ENCODE results near the gene SPTBN1. TPM values are rescaled to one million over a fixed set of nuclear protein-coding genes. Genes with fewer than 3 reads are reported as not detected.

Gene SPTBN1
- total and polyA plus RNA-seq, 3 experiments from 2014 or later = 38.4 to 49.2 (median 38.5) TPM

GRCh38 chr2:54605836-54606235, 149.7 kb downstream of the SPTBN1 start:
- ChIA-PET CTCF (interaction anchor here (0.8 to 2.5 kb wide), 4 partner anchors 21 to 82 kb away, joined by 3 to 11 read pairs (median 4); no protein-coding TSS in a partner anchor), POLR2A (interaction anchor here (2.4 kb wide), 1 partner anchor 47 kb away, joined by 9 read pairs; no protein-coding TSS in a partner anchor)
- Mint-ChIP-seq H3K27ac (peak overlapping the region in 5 of 8 donors; percentile 29 to 77 (median 55)), H3K4me3 (peak overlapping the region in 2 of 7 donors; percentile 12 to 17), H3K36me3 (peaks cover 0 to 18% (median 8%) of the 10 kb centered on the region in 3 donors), H3K27me3 (no peaks in the 10 kb centered on the region), H3K4me1 (peaks cover 90 to 95% (median 92%) of the 10 kb centered on the region in 3 donors), H3K9me3 (no peaks in the 10 kb centered on the region)
- H3K27me3 ChIP-seq (ENCODE audit: insufficient read depth, low read length, poor library complexity, severe bottlenecking) = no peaks in the 10 kb centered on the region
- no peaks in the 10 kb centered on the region for H3K9me3 ChIP-seq (ENCODE audit: low read length)
- DNase-seq = no peak
- H3K4me3 ChIP-seq (ENCODE audit: low read length) = no peak overlapping the region
- peaks cover 67% of the 10 kb centered on the region for H3K4me1 ChIP-seq (ENCODE audit: insufficient read depth, low read length)
- H3K27ac ChIP-seq (ENCODE audit: low read depth, low read length) = no peak overlapping the region
- no peaks in the 10 kb centered on the region for H3K36me3 ChIP-seq (ENCODE audit: insufficient read depth, low read length)

GRCh38 chr2:54606393-54606958, 150.3 kb downstream of the SPTBN1 start:
- H3K27ac ChIP-seq (ENCODE audit: low read depth, low read length) = no peak overlapping the region
- H3K4me1 Mint-ChIP-seq = peaks cover 85 to 92% (median 88%) of the 10 kb centered on the region in 3 donors
- peaks cover 61% of the 10 kb centered on the region for H3K4me1 ChIP-seq (ENCODE audit: insufficient read depth, low read length)
- ChIA-PET CTCF (interaction anchor here (0.8 to 2.2 kb wide), 3 partner anchors 20 to 83 kb away, joined by 3 to 5 read pairs (median 3); no protein-coding TSS in a partner anchor), POLR2A (no interaction called here)
- H3K9me3 ChIP-seq (ENCODE audit: low read length) = no peaks in the 10 kb centered on the region
- DNase-seq = peak in 1 of 5 donors; percentile 40
- no peaks in the 10 kb centered on the region for H3K9me3 Mint-ChIP-seq
- H3K27me3 ChIP-seq (ENCODE audit: insufficient read depth, low read length, poor library complexity, severe bottlenecking) = no peaks in the 10 kb centered on the region
- H3K36me3 ChIP-seq (ENCODE audit: insufficient read depth, low read length) = no peaks in the 10 kb centered on the region
- no peak overlapping the region for H3K4me3 ChIP-seq (ENCODE audit: low read length)
- peak overlapping the region in 4 of 8 donors; percentile 29 to 77 (median 59) for H3K27ac Mint-ChIP-seq
- no peaks in the 10 kb centered on the region for H3K27me3 Mint-ChIP-seq
- H3K4me3 Mint-ChIP-seq = peak overlapping the region in 2 of 7 donors; percentile 12 to 17
- H3K36me3 Mint-ChIP-seq = peaks cover 0 to 13% (median 6%) of the 10 kb centered on the region in 3 donors

- Histone ChIP-seq H3K27me3 (ENCODE audit: insufficient read depth, low read length, poor library complexity, severe bottlenecking) (no peaks in the 10 kb centered on the region), H3K4me3 (ENCODE audit: low read length) (no peak overlapping the region), H3K27ac (ENCODE audit: low read depth, low read length) (no peak overlapping the region), H3K4me1 (ENCODE audit: insufficient read depth, low read length) (peaks cover 48% of the 10 kb centered on the region), H3K36me3 (ENCODE audit: insufficient read depth, low read length) (peaks cover 13% of the 10 kb centered on the region), H3K9me3 (ENCODE audit: low read length) (no peaks in the 10 kb centered on the region)
- ChIA-PET POLR2A (interaction anchor here (0.6 kb wide), 1 partner anchor 27 kb away, joined by 5 read pairs; no protein-coding TSS in a partner anchor), CTCF (no interaction called here)
- H3K27me3 Mint-ChIP-seq = no peaks in the 10 kb centered on the region
- H3K4me3 Mint-ChIP-seq = no peak overlapping the region
- H3K9me3 Mint-ChIP-seq = no peaks in the 10 kb centered on the region
- peaks cover 0 to 19% (median 14%) of the 10 kb centered on the region in 3 donors for H3K36me3 Mint-ChIP-seq
- peak overlapping the region in 4 of 8 donors; percentile 0 to 78 (median 8) for H3K27ac Mint-ChIP-seq
- no peak for DNase-seq
- peaks cover 78 to 89% (median 86%) of the 10 kb centered on the region in 3 donors for H3K4me1 Mint-ChIP-seq
Measured at GRCh38 chr2:54608224-54608623, 152.1 kb downstream of the SPTBN1 start.

GRCh38 chr2:54609241-54609640, 153.1 kb downstream of the SPTBN1 start:
- DNase-seq = no peak
- Mint-ChIP-seq H3K27me3 (no peaks in the 10 kb centered on the region), H3K4me3 (no peak overlapping the region), H3K36me3 (peaks cover 0 to 29% (median 14%) of the 10 kb centered on the region in 3 donors), H3K9me3 (no peaks in the 10 kb centered on the region), H3K27ac (peak overlapping the region in 6 of 8 donors; percentile 13 to 40 (median 34)), H3K4me1 (peaks cover 75 to 88% (median 85%) of the 10 kb centered on the region in 3 donors)
- H3K9me3 ChIP-seq (ENCODE audit: low read length) = no peaks in the 10 kb centered on the region
- H3K27ac ChIP-seq (ENCODE audit: low read depth, low read length) = no peak overlapping the region
- no peak overlapping the region for H3K4me3 ChIP-seq (ENCODE audit: low read length)
- CTCF ChIA-PET = no interaction called here
- H3K4me1 ChIP-seq (ENCODE audit: insufficient read depth, low read length) = peaks cover 38% of the 10 kb centered on the region
- H3K36me3 ChIP-seq (ENCODE audit: insufficient read depth, low read length) = peaks cover 23% of the 10 kb centered on the region
- POLR2A ChIA-PET = no interaction called here
- H3K27me3 ChIP-seq (ENCODE audit: insufficient read depth, low read length, poor library complexity, severe bottlenecking) = no peaks in the 10 kb centered on the region

- H3K4me1 ChIP-seq (ENCODE audit: insufficient read depth, low read length) = peaks cover 33% of the 10 kb centered on the region
- Mint-ChIP-seq H3K9me3 (no peaks in the 10 kb centered on the region), H3K4me1 (peaks cover 71 to 86% (median 82%) of the 10 kb centered on the region in 3 donors), H3K27me3 (no peaks in the 10 kb centered on the region), H3K27ac (peak overlapping the region in 6 of 8 donors; percentile 13 to 40 (median 34)), H3K36me3 (peaks cover 0 to 33% (median 14%) of the 10 kb centered on the region in 3 donors), H3K4me3 (peak overlapping the region in 1 of 7 donors; percentile 43)
- CTCF ChIA-PET = interaction anchor here (1.2 kb wide), 1 partner anchor 22 kb away, joined by 3 read pairs; no protein-coding TSS in a partner anchor
- POLR2A ChIA-PET = no interaction called here
- H3K9me3 ChIP-seq (ENCODE audit: low read length) = no peaks in the 10 kb centered on the region
- H3K4me3 ChIP-seq (ENCODE audit: low read length) = no peak overlapping the region
- no peaks in the 10 kb centered on the region for H3K27me3 ChIP-seq (ENCODE audit: insufficient read depth, low read length, poor library complexity, severe bottlenecking)
- no peak for DNase-seq
- no peak overlapping the region for H3K27ac ChIP-seq (ENCODE audit: low read depth, low read length)
- peaks cover 24% of the 10 kb centered on the region for H3K36me3 ChIP-seq (ENCODE audit: insufficient read depth, low read length)
Measured at GRCh38 chr2:54609647-54610046, 153.5 kb downstream of the SPTBN1 start.

GRCh38 chr2:54610700-54611099, 154.6 kb downstream of the SPTBN1 start:
- no peaks in the 10 kb centered on the region for H3K9me3 ChIP-seq (ENCODE audit: low read length)
- H3K27ac Mint-ChIP-seq = peak overlapping the region in 2 of 8 donors; percentile 18 to 52
- no peak overlapping the region for H3K4me3 ChIP-seq (ENCODE audit: low read length)
- CTCF ChIA-PET = interaction anchor here (1.2 kb wide), 1 partner anchor 23 kb away, joined by 3 read pairs; no protein-coding TSS in a partner anchor
- H3K27ac ChIP-seq (ENCODE audit: low read depth, low read length) = no peak overlapping the region
- H3K27me3 ChIP-seq (ENCODE audit: insufficient read depth, low read length, poor library complexity, severe bottlenecking) = no peaks in the 10 kb centered on the region
- H3K4me1 Mint-ChIP-seq = peaks cover 63 to 76% (median 72%) of the 10 kb centered on the region in 3 donors
- POLR2A ChIA-PET = no interaction called here
- peaks cover 0 to 44% (median 14%) of the 10 kb centered on the region in 3 donors for H3K36me3 Mint-ChIP-seq
- peaks cover 23% of the 10 kb centered on the region for H3K4me1 ChIP-seq (ENCODE audit: insufficient read depth, low read length)
- H3K27me3 Mint-ChIP-seq = no peaks in the 10 kb centered on the region
- H3K9me3 Mint-ChIP-seq = no peaks in the 10 kb centered on the region
- peaks cover 24% of the 10 kb centered on the region for H3K36me3 ChIP-seq (ENCODE audit: insufficient read depth, low read length)
- H3K4me3 Mint-ChIP-seq = peak overlapping the region in 1 of 7 donors; percentile 6
- DNase-seq = no peak

- Mint-ChIP-seq H3K27ac (peak overlapping the region in 3 of 8 donors; percentile 5 to 36 (median 35)), H3K27me3 (no peaks in the 10 kb centered on the region), H3K4me1 (peaks cover 50 to 64% (median 63%) of the 10 kb centered on the region in 3 donors), H3K4me3 (no peak overlapping the region), H3K9me3 (no peaks in the 10 kb centered on the region), H3K36me3 (peaks cover 0 to 56% (median 17%) of the 10 kb centered on the region in 3 donors)
- Histone ChIP-seq H3K27me3 (ENCODE audit: insufficient read depth, low read length, poor library complexity, severe bottlenecking) (no peaks in the 10 kb centered on the region), H3K36me3 (ENCODE audit: insufficient read depth, low read length) (peaks cover 24% of the 10 kb centered on the region), H3K27ac (ENCODE audit: low read depth, low read length) (no peak overlapping the region), H3K9me3 (ENCODE audit: low read length) (no peaks in the 10 kb centered on the region), H3K4me1 (ENCODE audit: insufficient read depth, low read length) (peaks cover 10% of the 10 kb centered on the region), H3K4me3 (ENCODE audit: low read length) (no peak overlapping the region)
- ChIA-PET CTCF (no interaction called here), POLR2A (interaction anchor here (0.5 kb wide), 1 partner anchor 11 kb away, joined by 3 read pairs; no protein-coding TSS in a partner anchor)
- no peak for DNase-seq
Measured at GRCh38 chr2:54611830-54612545, 155.9 kb downstream of the SPTBN1 start.
